Mammary epithelial cell (primary cell): Measurements from ENCODE around the gene MAGOH.

Experiments used
- CTCF ChIP-seq, 2 donors: IDR thresholded peaks in 1 of 2; conservative IDR thresholded peaks in 1 of 2; 2 replicates each; pipeline ENCODE4 v1.5.1; 2011 to 2012; ENCODE audit warnings: inconsistent platforms in 2 of 2, low read length in 2 of 2, mild to moderate bottlenecking in 2 of 2, control low read depth in 1 of 2, low read depth in 1 of 2; ENCODE audit not compliant: insufficient read depth in 1 of 2; ENCODE audit errors: extremely low read depth in 1 of 2
- EZH2 ChIP-seq: IDR thresholded peaks from 2 replicates; pipeline ENCODE4 v1.6.1; 2012; ENCODE audit warnings: low read length, inconsistent platforms, borderline replicate concordance

- TF ChIP-seq CTCF (conservative IDR thresholded peaks at IDR 0.05 in 1 of 2, IDR thresholded peaks at IDR 0.05 in 1 of 2; ENCODE audit: extremely low read depth in 1 of 2, insufficient read depth in 1 of 2, low read depth in 1 of 2, low read length in 2 of 2) (no peak), EZH2 (no peak)
Observed at GRCh38 chr1:53241828-53242227, 3.5 kb upstream of the MAGOH start.
